ENCODE data around the gene GIT1. TPM values are rescaled to one million over a fixed set of nuclear protein-coding genes. Genes with fewer than 3 reads are reported as not detected.

Gene GIT1
- total and polyA plus RNA-seq, 2 of the 13 experiments (the other 11 are each of a cell fraction or from before 2014, with no cell fraction given), result 14.2 to 30.8 TPM

GRCh38 chr17:29565643-29566472 is 23.6 kb downstream of the GIT1 start (continued):
- no peak for TF ChIP-seq ZNF740 (CRISPR knock-in tag; IDR thresholded peaks at IDR 0.05)
- no peak for TF ChIP-seq CHD4 (IDR thresholded peaks at IDR 0.05; ENCODE audit: borderline replicate concordance, low read length)
- TF ChIP-seq, protein P1, sequence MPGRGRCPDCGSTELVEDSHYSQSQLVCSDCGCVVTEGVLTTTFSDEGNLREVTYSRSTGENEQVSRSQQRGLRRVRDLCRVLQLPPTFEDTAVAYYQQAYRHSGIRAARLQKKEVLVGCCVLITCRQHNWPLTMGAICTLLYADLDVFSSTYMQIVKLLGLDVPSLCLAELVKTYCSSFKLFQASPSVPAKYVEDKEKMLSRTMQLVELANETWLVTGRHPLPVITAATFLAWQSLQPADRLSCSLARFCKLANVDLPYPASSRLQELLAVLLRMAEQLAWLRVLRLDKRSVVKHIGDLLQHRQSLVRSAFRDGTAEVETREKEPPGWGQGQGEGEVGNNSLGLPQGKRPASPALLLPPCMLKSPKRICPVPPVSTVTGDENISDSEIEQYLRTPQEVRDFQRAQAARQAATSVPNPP (CRISPR knock-in tag; IDR thresholded peaks at IDR 0.05), result no peak
- TF ChIP-seq, protein P2, sequence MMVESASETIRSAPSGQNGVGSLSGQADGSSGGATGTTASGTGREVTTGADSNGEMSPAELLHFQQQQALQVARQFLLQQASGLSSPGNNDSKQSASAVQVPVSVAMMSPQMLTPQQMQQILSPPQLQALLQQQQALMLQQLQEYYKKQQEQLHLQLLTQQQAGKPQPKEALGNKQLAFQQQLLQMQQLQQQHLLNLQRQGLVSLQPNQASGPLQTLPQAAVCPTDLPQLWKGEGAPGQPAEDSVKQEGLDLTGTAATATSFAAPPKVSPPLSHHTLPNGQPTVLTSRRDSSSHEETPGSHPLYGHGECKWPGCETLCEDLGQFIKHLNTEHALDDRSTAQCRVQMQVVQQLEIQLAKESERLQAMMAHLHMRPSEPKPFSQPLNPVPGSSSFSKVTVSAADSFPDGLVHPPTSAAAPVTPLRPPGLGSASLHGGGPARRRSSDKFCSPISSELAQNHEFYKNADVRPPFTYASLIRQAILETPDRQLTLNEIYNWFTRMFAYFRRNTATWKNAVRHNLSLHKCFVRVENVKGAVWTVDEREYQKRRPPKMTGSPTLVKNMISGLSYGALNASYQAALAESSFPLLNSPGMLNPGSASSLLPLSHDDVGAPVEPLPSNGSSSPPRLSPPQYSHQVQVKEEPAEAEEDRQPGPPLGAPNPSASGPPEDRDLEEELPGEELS (CRISPR knock-in tag; IDR thresholded peaks at IDR 0.05), result no peak
- TF ChIP-seq CSRNP1 (CRISPR knock-in tag; IDR thresholded peaks at IDR 0.05), result no peak
- TF ChIP-seq, protein P3, sequence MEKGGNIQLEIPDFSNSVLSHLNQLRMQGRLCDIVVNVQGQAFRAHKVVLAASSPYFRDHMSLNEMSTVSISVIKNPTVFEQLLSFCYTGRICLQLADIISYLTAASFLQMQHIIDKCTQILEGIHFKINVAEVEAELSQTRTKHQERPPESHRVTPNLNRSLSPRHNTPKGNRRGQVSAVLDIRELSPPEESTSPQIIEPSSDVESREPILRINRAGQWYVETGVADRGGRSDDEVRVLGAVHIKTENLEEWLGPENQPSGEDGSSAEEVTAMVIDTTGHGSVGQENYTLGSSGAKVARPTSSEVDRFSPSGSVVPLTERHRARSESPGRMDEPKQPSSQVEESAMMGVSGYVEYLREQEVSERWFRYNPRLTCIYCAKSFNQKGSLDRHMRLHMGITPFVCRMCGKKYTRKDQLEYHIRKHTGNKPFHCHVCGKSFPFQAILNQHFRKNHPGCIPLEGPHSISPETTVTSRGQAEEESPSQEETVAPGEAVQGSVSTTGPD (CRISPR knock-in tag; IDR thresholded peaks at IDR 0.05), result no peak
- TF ChIP-seq ZNF3 (CRISPR knock-in tag; IDR thresholded peaks at IDR 0.05), result no peak
- TF ChIP-seq ZNF543 (CRISPR knock-in tag; IDR thresholded peaks at IDR 0.05), result peak; percentile 39; the same call in 1 of the 2 replicates
- no peak for TF ChIP-seq TAF15 (IDR thresholded peaks at IDR 0.05; ENCODE audit: low read depth, low read length, poor library complexity, severe bottlenecking)
- TF ChIP-seq CREB3 (CRISPR knock-in tag; IDR thresholded peaks at IDR 0.05), result no peak
- no peak for TF ChIP-seq REL (CRISPR knock-in tag; conservative IDR thresholded peaks at IDR 0.05)
- TF ChIP-seq BRD4 (CRISPR knock-in tag; IDR thresholded peaks at IDR 0.05), result no peak
- TF ChIP-seq ZNF235 (CRISPR knock-in tag; IDR thresholded peaks at IDR 0.05; ENCODE audit: borderline replicate concordance), result no peak; the same call in 1 of the 2 replicates
- no peak for TF ChIP-seq RELA (CRISPR knock-in tag; IDR thresholded peaks at IDR 0.05)
- TF ChIP-seq ZNF30 (CRISPR knock-in tag; IDR thresholded peaks at IDR 0.05), result peak; percentile 67; the same call in 1 of the 2 replicates
- no peak; the same call in 1 of the 2 replicates for TF ChIP-seq ZNF773 (CRISPR knock-in tag; IDR thresholded peaks at IDR 0.05; ENCODE audit: borderline replicate concordance)
- no peak for TF ChIP-seq DBP (CRISPR knock-in tag; IDR thresholded peaks at IDR 0.05; ENCODE audit: not compliant biosample characterization)
- TF ChIP-seq ZNF670 (CRISPR knock-in tag; IDR thresholded peaks at IDR 0.05; ENCODE audit: borderline replicate concordance), result no peak
- TF ChIP-seq ZNF256 (CRISPR knock-in tag; conservative IDR thresholded peaks at IDR 0.05), result no peak
- TF ChIP-seq KDM4B (CRISPR knock-in tag; IDR thresholded peaks at IDR 0.05), result peak; percentile 52; the same call in 1 of the 2 replicates
- no peak for TF ChIP-seq KAT2B (IDR thresholded peaks at IDR 0.05; ENCODE audit: borderline replicate concordance, low read depth, low read length)
